Activated T-cell treated with anti-CD3 and anti-CD28 coated beads, Interleukin-2, amount 50 U/mL, for 72 hours (primary cell): ENCODE data around the gene ERVW-1. TPM values are rescaled to one million over a fixed set of nuclear protein-coding genes. Genes with fewer than 3 reads are reported as not detected.
A peak's percentile ranks its signal among the peaks of the same experiment; 100 is the strongest.
"Not testable (repeated sequence)": the region's sequence is repeated elsewhere in the genome, so short reads cannot be mapped to it uniquely, and the experiment has no call there.

Experiments used
- ATAC-seq, 2 donors: fragments of 150-1000 bp; cut with Tn5 transposase; replicated peaks in 1 of 2; 2 replicates each; pipeline ENCODE4 v1.10.0; 2021; ENCODE audit warnings: moderate library complexity in 2 of 2, mild to moderate bottlenecking in 1 of 2
- DNase-seq, 2 donors: peaks; one replicate each; pipeline ENCODE4 v3.0.0; 2021 to 2022; ENCODE audit warnings: mixed read lengths in 1 of 2
- H3K27ac Mint-ChIP-seq: one replicate; pipeline ENCODE4 v1.8.0; 2022; ENCODE audit warnings: mild to moderate bottlenecking, moderate library complexity, mixed read lengths
- H3K27me3 Mint-ChIP-seq: one replicate; pipeline ENCODE4 v1.8.0; 2022; ENCODE audit warnings: low read depth, mixed read lengths
- H3K36me3 Mint-ChIP-seq, 2 donors: one replicate each; pipeline ENCODE4 v1.8.0; 2022; ENCODE audit warnings: mixed read lengths in 2 of 2, mild to moderate bottlenecking in 1 of 2; ENCODE audit not compliant: insufficient read depth in 2 of 2
- H3K4me1 Mint-ChIP-seq: one replicate; pipeline ENCODE4 v1.8.0; 2022; ENCODE audit warnings: low read depth, mixed read lengths
- H3K4me3 Mint-ChIP-seq, 2 donors: one replicate each; pipeline ENCODE4 v1.8.0; 2022; ENCODE audit warnings: mild to moderate bottlenecking in 2 of 2, mixed read lengths in 2 of 2, moderate library complexity in 2 of 2
- H3K9me3 Mint-ChIP-seq, 2 donors: one replicate each; pipeline ENCODE4 v1.8.0; 2022; ENCODE audit warnings: mixed read lengths in 2 of 2
- total RNA-seq, 2 donors: library from RNA; stranded (reverse); gene quantifications; one replicate each; pipeline ENCODE4 v1.2.3, GENCODE V29; 2022

The ERVW-1 gene, protein sequence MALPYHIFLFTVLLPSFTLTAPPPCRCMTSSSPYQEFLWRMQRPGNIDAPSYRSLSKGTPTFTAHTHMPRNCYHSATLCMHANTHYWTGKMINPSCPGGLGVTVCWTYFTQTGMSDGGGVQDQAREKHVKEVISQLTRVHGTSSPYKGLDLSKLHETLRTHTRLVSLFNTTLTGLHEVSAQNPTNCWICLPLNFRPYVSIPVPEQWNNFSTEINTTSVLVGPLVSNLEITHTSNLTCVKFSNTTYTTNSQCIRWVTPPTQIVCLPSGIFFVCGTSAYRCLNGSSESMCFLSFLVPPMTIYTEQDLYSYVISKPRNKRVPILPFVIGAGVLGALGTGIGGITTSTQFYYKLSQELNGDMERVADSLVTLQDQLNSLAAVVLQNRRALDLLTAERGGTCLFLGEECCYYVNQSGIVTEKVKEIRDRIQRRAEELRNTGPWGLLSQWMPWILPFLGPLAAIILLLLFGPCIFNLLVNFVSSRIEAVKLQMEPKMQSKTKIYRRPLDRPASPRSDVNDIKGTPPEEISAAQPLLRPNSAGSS
- total RNA-seq: not detected

DNA sequence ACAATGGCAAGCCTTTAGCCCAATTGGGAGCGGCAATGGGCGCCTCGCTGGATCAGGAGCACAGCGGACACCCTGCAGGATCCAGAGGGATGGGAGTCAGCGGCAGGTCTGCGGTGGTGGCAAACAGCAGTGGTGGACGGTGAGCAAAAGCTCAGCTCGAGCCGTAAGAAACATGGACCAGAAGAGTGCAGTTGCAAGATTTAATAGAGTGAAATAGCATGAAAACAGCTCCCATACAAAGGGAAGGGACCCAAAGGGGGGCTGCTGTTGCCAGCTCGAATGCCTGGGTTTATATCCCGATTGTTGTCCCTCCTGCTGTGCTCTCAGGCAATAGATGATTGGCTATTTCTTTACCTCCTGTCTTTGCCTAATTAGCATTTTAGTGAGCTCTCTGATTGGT is at the start of gene ERVW-1:
ERVW-1 (minus strand) TSS at position 266 of the 400 bp plus-strand sequence. CDS start 7,565 bp downstream, outside the sequence.
- not testable (repeated sequence) for ATAC-seq, DNase-seq, H3K27ac Mint-ChIP-seq, H3K27me3 Mint-ChIP-seq, H3K4me3 Mint-ChIP-seq, H3K9me3 Mint-ChIP-seq, H3K4me1 Mint-ChIP-seq, H3K36me3 Mint-ChIP-seq

DNA sequence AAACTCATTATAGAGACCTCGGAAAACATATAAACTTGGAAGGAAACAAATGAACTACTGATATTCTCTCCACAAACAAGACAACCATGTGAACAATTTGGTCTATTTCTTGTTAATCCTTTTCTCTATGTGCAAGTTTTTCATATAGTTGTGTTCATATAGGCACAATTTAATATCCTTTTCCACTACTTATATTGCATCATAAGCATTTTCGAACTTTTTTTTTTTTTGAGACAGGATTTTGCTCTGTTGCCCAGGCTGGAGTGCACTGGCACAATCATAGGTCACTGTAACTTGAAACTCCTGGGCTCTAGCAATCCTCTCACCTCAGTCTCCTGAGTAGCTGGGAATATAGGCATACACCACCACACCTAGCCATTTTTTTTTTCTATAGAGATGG is 45.4 kb upstream of the ERVW-1 start:
- no peaks in the 10 kb centered on the region for H3K27me3 Mint-ChIP-seq
- DNase-seq (no peak), ATAC-seq (no peak)
- peaks cover 26% of the 10 kb centered on the region for H3K4me1 Mint-ChIP-seq
- no peaks in the 10 kb centered on the region for H3K9me3 Mint-ChIP-seq
- no peaks in the 10 kb centered on the region for H3K36me3 Mint-ChIP-seq
- H3K4me3 Mint-ChIP-seq: no peak overlapping the region
- H3K27ac Mint-ChIP-seq: no peak overlapping the region

DNA sequence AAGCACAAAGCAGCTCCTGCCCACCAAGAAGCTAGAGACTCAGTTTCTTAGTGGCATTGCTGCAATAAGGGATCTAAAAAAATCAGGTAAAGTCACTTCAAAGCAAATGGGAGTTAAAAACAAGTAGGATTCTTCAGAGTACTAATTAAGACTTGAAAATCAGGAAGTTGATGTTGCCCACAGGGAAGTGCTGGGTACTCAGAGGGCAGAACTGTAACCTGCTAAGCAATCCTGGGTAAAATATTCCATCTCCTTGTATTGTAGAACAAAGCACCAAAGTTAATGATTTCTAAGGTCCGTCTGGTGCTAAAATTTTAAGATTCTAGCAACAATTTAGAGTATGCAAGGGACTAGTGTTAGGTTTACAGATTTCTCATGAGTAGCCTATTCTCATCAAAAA is 42.3 kb upstream of the ERVW-1 start:
- DNase-seq (no peak), ATAC-seq (no peak)
- Mint-ChIP-seq H3K4me1 (peaks cover 7% of the 10 kb centered on the region), H3K9me3 (no peaks in the 10 kb centered on the region), H3K27ac (no peak overlapping the region), H3K27me3 (no peaks in the 10 kb centered on the region), H3K4me3 (no peak overlapping the region), H3K36me3 (peaks cover 0 to 2% of the 10 kb centered on the region in 2 donors)

DNA sequence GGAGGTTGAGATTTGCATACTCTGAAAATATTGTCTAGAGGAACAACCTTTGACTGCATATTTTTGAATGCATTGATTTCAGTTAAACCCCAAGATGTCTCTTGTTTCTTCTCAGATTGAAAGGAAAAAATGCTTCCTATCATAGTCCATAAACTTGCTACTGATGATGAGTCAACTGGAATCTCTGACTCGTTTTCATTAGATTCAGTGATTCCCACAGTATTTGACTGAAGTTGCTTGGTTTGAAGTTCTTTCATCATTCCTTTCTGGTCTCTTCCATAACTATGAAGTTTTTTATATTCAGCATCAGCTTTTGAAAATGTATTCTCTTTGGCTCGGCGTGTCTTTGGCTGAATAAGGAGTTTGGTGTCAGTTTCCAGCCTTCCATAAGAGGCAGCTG is 39.9 kb upstream of the ERVW-1 start:
- DNase-seq: no peak
- Mint-ChIP-seq H3K4me1 (peaks cover 7% of the 10 kb centered on the region), H3K27me3 (no peaks in the 10 kb centered on the region), H3K4me3 (no peak overlapping the region), H3K9me3 (no peaks in the 10 kb centered on the region), H3K36me3 (peaks cover 0 to 4% of the 10 kb centered on the region in 2 donors), H3K27ac (peak overlapping the region; percentile 47)
- ATAC-seq: no peak

DNA sequence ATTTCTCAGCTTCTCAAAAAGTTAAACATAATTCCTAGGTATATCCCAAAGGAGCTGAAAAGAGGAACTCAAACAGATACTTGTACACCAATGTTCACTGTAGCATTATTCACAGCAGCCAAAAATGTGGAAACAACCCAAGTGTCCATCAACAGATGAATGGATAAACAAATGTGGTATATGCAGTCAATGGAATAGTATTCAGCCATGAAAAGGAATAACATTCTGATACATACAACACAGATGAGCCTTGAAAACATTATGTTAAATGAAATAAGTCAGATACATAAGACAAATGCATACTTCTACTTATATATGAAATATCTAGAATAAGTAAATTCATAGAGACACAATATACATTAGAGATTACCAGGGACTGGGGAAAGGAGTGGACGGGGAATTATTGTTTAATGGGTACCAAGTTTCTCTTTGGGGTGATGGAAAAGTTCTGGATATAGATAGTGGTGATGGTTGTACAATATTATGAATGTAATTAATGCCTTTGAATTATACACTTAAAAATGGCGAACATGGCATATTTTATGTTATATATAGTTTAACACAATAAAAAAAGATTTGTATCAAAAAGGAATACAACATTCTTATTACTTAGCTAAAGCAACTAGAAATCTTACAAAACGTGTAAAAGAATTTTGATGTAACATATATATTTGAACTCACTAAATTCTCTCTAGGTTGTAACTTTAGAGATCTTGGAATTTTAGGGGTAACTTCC is 35.6 kb upstream of the ERVW-1 start:
- DNase-seq (no peak), ATAC-seq (no peak)
- Mint-ChIP-seq H3K27ac (no peak overlapping the region), H3K4me1 (peaks cover 7% of the 10 kb centered on the region), H3K27me3 (no peaks in the 10 kb centered on the region), H3K4me3 (no peak overlapping the region), H3K9me3 (no peaks in the 10 kb centered on the region), H3K36me3 (peaks cover 0 to 6% of the 10 kb centered on the region in 2 donors)

DNA sequence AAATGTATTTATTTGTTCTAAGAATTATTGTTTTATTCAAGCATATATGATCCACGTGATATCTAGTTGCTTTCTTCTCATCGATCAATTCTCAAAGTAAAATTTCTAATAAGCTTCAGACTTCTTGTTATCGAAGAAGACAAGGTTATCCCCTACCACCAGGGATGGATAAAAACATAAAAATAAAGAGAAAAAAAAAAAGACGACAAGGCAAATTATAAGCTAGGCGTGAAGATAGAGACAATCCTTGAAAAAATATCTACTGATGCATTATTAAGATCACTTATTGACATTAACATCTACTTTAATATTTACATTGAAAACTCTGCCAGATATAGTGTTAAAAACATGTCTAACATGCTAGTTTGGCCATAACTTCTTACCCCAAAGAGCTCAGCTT is 31.2 kb upstream of the ERVW-1 start:
- Mint-ChIP-seq H3K27ac (no peak overlapping the region), H3K4me1 (no peaks in the 10 kb centered on the region), H3K27me3 (no peaks in the 10 kb centered on the region), H3K4me3 (no peak overlapping the region), H3K9me3 (no peaks in the 10 kb centered on the region), H3K36me3 (peaks cover 0 to 4% of the 10 kb centered on the region in 2 donors)
- no peak for DNase-seq
- ATAC-seq: no peak

DNA sequence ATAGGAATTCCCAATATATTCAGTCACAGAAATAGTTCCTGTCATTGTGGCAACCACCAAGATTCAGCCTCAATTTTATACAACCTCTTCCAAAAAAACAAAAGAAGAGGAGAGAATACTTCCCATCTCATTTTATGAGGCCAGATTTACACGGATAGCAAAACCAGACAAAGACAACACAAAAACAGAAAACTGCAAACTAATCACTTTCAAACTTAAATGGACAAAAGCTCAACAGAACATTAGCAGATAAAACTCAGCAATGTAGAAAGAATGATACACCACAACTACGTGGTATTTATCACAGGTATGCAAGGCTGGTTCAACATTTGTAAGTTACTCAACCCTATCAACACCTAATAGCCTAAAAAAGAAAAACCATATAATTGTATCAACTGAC is 28.6 kb upstream of the ERVW-1 start:
- no peak overlapping the region for H3K4me3 Mint-ChIP-seq
- peak overlapping the region; percentile 37 for H3K27ac Mint-ChIP-seq
- ATAC-seq (no peak), DNase-seq (no peak)
- no peaks in the 10 kb centered on the region for H3K27me3 Mint-ChIP-seq
- H3K36me3 Mint-ChIP-seq: peaks cover 0 to 3% of the 10 kb centered on the region in 2 donors
- no peaks in the 10 kb centered on the region for H3K4me1 Mint-ChIP-seq
- H3K9me3 Mint-ChIP-seq: no peaks in the 10 kb centered on the region

DNA sequence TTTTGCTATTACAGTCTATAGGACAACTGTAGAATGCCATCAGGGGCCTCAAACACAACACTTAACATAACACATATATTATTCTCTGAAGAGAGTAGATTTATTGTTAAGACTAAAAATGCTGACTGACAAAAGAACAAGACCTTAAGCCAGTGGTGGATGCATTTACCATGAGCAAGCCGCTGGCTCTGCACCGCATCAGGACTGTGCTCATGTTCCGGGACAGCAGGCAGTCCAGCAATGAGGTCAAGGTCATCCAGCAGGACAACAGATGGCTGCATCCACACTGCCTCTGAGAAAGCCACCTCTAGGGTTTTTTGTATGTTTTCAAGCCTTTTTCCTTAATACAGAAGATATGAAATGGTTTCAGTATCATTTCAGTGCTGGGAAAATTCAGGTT is 26.8 kb upstream of the ERVW-1 start:
- H3K27ac Mint-ChIP-seq: no peak overlapping the region
- no peak for DNase-seq
- ATAC-seq: no peak
- H3K36me3 Mint-ChIP-seq: peaks cover 3 to 8% of the 10 kb centered on the region in 2 donors
- H3K9me3 Mint-ChIP-seq: no peaks in the 10 kb centered on the region
- H3K4me3 Mint-ChIP-seq: no peak overlapping the region
- H3K27me3 Mint-ChIP-seq: no peaks in the 10 kb centered on the region
- H3K4me1 Mint-ChIP-seq: no peaks in the 10 kb centered on the region

DNA sequence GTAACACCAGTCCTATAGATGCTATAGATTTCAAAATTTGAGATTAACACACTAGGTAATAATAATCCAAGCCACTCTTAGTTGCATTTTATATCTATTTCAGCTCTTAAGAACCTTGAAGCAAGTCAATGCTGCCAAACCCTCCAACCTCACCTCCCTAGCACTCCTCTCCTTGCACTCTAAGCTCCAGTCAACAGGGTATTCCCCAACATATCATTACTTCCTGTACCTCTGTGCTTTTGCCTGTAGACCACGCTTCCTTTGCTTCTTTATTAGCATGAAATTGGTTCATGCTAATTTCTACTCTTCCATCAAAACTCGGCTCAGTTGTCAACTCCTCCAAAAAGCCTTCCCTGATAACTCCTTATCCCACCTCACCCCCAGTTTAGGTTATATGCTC is 26.0 kb upstream of the ERVW-1 start:
- no peak for ATAC-seq
- Mint-ChIP-seq H3K36me3 (peaks cover 3 to 10% of the 10 kb centered on the region in 2 donors), H3K4me3 (no peak overlapping the region), H3K9me3 (no peaks in the 10 kb centered on the region), H3K27me3 (no peaks in the 10 kb centered on the region), H3K4me1 (peaks cover 4% of the 10 kb centered on the region), H3K27ac (no peak overlapping the region)
- DNase-seq: no peak

DNA sequence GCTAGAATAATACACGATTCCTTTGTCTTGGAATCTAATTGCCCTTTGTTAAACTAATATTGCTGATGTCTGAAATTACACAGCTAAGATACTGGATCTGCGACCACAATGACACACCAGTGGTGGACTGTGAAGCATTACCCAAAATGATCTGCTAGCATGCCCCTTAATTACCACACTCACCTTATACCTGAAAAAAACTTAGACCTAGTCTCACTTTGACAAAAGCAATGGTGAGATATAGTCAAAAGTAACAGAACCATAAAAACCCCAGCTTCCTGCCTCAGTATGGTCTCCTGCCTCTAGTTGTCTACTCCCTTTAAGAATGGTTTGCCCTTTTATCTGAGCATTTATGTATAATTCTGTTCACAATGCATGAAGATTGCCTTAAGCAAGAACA is 20.8 kb upstream of the ERVW-1 start:
- Mint-ChIP-seq H3K4me3 (no peak overlapping the region), H3K27me3 (no peaks in the 10 kb centered on the region), H3K4me1 (peaks cover 7% of the 10 kb centered on the region), H3K27ac (peak overlapping the region; percentile 18), H3K9me3 (no peaks in the 10 kb centered on the region), H3K36me3 (peaks cover 3 to 13% of the 10 kb centered on the region in 2 donors)
- peak in 1 of 2 donors; percentile 2 for DNase-seq
- ATAC-seq: peak; percentile 70 to 82

DNA sequence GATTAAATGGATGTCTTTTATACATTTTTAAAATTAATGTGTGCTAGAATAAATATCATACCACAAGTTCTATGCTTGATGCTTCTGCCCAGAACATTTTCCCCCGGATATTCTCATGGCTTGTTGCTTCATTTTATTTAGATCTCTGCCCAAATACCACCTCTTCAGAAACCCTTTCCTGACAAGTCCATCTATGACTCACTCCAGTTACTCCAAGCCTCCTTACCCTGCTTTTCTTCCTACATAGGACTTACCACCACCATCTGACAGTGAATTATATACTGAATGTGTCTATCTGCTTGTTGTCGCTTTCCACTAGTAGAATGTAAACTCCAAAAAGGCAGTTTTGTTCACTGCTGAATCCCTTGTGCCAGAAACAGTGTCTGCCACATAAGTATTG is 19.1 kb upstream of the ERVW-1 start:
- H3K4me3 Mint-ChIP-seq: no peak overlapping the region
- DNase-seq (no peak), ATAC-seq (no peak)
- H3K36me3 Mint-ChIP-seq: peaks cover 3 to 13% of the 10 kb centered on the region in 2 donors
- H3K27ac Mint-ChIP-seq: no peak overlapping the region
- H3K4me1 Mint-ChIP-seq: peaks cover 7% of the 10 kb centered on the region
- no peaks in the 10 kb centered on the region for H3K27me3 Mint-ChIP-seq
- H3K9me3 Mint-ChIP-seq: no peaks in the 10 kb centered on the region

DNA sequence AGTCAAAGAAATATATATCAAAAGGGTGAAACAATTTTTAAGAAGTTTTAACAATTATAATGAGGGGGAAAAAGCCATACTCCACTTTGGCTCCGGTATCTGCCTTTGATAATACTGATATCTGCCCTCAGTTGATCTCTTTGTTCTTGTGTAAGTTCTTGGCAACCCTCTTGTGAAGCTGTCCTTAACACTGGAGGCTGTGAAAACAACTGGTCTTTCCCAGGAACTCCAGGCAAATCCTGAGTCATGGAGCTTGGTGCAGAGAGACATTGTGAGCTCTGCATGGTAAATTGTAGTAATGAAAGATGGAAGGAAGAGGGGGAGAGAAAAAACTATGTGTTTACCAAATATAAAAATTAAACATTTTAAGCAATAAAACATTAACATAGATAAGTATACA is 11.9 kb upstream of the ERVW-1 start:
- Mint-ChIP-seq H3K4me1 (no peaks in the 10 kb centered on the region), H3K4me3 (no peak overlapping the region), H3K9me3 (no peaks in the 10 kb centered on the region), H3K27ac (no peak overlapping the region), H3K27me3 (no peaks in the 10 kb centered on the region), H3K36me3 (peaks cover 1 to 13% of the 10 kb centered on the region in 2 donors)
- DNase-seq (no peak), ATAC-seq (no peak)

DNA sequence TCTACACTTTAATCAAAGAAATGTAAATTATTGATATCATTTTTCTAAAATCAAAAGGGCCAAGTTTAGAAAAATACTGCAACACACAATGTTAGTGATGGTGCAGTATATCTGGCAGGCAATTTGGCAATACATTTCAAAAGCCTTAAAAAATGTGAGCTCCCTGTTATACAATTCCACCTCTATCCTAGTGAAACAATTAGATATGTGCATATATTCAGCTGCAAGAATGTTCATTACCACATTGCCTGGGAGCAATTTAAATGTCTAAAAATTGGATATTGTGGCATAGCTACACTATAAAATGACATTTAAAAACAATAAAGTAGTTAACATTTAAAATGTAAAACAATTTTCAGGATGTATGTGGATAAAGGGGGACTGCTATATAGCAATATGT is 10.1 kb upstream of the ERVW-1 start:
- Mint-ChIP-seq H3K27me3 (no peaks in the 10 kb centered on the region), H3K9me3 (no peaks in the 10 kb centered on the region), H3K4me1 (no peaks in the 10 kb centered on the region), H3K4me3 (no peak overlapping the region), H3K27ac (no peak overlapping the region), H3K36me3 (peaks cover 1 to 13% of the 10 kb centered on the region in 2 donors)
- ATAC-seq (no peak), DNase-seq (no peak)
